PC-3 (cell line): ENCODE measurements around the gene FDXR.

Source experiments
- CTCF ChIP-seq: fragments of 300-600 bp; sonication (generic); conservative IDR thresholded peaks from 2 replicates; pipeline ENCODE4 v1.5.1; 2017; ENCODE audit warnings: antibody characterized with exemption, low read depth, mild to moderate bottlenecking, low read length
- EZH2 ChIP-seq: fragments of 300-600 bp; sonication (generic); IDR thresholded peaks from one replicate; pipeline ENCODE4 v1.6.1; 2017; ENCODE audit warnings: antibody characterized with exemption, mild to moderate bottlenecking, low read length; ENCODE audit not compliant: unreplicated experiment
- EZH2phosphoT487 ChIP-seq: fragments of 300-600 bp; sonication (generic); IDR thresholded peaks from 2 replicates; pipeline ENCODE4 v1.6.1; 2018; ENCODE audit warnings: mild to moderate bottlenecking, antibody characterized with exemption, low read length, borderline replicate concordance

DNA sequence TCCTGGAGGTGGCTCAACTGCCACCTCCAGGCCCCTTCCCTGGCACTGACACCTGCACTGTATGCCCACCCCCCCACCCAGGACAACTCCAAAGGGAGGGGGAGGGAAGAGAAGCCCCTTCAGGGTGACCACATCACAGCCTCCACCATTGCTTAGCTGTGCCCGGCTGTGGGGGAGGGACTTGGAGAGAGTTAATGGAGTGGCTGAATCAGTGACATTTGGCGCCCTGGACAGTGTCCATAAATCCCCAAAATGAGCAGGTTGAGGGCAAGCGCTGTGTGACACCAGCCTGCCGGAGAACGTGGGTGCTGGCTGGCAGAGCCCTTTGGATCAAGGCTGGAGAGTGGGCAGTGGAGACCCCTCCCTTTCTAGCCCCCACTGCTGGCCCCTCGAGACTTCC is 49.4 kb upstream of the FDXR start:
- TF ChIP-seq CTCF (no peak), EZH2 (no peak), EZH2phosphoT487 (no peak)
